ENCODE data around the gene MBD6. TPM values are rescaled to one million over a fixed set of nuclear protein-coding genes. Genes with fewer than 3 reads are reported as not detected.
A peak's percentile ranks its signal among the peaks of the same experiment; 100 is the strongest.

Gene MBD6
- total RNA-seq, 1 experiment from 2014 or later = 78.4 TPM

DNA sequence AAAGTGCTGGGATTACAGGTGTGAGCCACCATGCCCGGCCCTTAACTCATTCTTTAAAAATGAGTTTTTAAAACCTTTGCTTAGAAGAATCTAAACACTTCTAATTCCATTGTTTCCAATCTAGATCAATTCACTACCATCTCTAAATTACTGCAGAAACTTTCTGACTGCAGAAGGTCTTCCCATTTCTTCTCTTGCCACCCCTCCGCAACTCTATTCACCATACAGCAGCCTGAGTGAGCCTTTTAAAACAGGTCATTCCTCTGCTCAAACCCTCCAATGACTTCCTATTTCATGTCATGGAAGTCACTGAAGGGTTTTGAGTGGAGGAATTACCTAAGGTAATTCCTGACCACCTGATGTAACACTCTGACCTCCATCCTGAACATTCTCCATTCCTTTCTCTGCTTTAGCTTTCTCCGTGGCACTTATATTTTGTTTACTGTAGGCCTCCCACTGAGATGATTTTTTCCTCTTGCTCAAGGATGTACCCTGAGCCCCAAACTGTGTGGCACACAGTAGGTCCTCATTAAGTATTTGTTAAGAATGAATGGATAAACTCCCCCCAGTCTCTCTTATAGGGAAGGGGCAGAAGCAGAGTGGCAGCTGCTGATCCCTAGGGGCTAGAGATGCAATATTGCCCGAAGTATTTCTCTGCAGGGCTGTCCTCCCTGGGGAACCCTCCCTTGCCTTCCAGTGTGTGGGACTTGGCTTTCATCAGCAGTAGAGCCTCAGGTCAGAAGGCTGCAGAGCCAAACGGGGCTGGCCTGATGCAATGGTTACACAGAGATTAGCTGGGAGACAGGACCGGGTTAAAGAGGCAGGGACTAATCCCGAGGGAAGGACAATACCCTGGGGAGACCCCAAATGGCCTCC is 3.5 kb upstream of the MBD6 start:
- Histone ChIP-seq H3K27ac (peak overlapping the region; percentile 99), H3K79me2 (ENCODE audit: low read depth) (peaks cover 50% of the 10 kb centered on the region), H3K9me2 (ENCODE audit: insufficient read depth) (no peaks in the 10 kb centered on the region), H4K20me1 (ENCODE audit: insufficient read depth) (peaks cover 70% of the 10 kb centered on the region), H3K4me1 (replicated peaks; ENCODE audit: insufficient read depth) (peaks cover 29% of the 10 kb centered on the region), H3F3A (ENCODE audit: insufficient read depth, low read depth) (peaks cover 69% of the 10 kb centered on the region), H3K4me3 (peak overlapping the region; percentile 97), H3K4me2 (peak overlapping the region; percentile 93), H3K36me3 (ENCODE audit: low read depth) (peaks cover 54% of the 10 kb centered on the region), H3K9me3 (ENCODE audit: insufficient read depth, low read depth) (no peaks in the 10 kb centered on the region), H3K27me3 (ENCODE audit: insufficient read depth, low read depth) (no peaks in the 10 kb centered on the region), H2AFZ (no peak overlapping the region)
- BruUV-seq (replicated peaks) = no TSS peak
- intact Hi-C loops (cut with micrococcal nuclease; ENCODE audit: unreplicated experiment) = no loop called here
- ChIA-PET POLR2A (ENCODE audit: unreplicated experiment) (interaction anchor here (0.6 kb wide), 1 partner anchor 253 kb away, joined by 3 read pairs; the partner anchor contains the start of gene EEF1AKMT3), CTCF (no interaction called here)
- peak in 1 of 2 experiments; percentile 61 for DNase-seq
- TF ChIP-seq, protein P1, sequence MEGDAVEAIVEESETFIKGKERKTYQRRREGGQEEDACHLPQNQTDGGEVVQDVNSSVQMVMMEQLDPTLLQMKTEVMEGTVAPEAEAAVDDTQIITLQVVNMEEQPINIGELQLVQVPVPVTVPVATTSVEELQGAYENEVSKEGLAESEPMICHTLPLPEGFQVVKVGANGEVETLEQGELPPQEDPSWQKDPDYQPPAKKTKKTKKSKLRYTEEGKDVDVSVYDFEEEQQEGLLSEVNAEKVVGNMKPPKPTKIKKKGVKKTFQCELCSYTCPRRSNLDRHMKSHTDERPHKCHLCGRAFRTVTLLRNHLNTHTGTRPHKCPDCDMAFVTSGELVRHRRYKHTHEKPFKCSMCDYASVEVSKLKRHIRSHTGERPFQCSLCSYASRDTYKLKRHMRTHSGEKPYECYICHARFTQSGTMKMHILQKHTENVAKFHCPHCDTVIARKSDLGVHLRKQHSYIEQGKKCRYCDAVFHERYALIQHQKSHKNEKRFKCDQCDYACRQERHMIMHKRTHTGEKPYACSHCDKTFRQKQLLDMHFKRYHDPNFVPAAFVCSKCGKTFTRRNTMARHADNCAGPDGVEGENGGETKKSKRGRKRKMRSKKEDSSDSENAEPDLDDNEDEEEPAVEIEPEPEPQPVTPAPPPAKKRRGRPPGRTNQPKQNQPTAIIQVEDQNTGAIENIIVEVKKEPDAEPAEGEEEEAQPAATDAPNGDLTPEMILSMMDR (conservative IDR thresholded peaks at IDR 0.05) = no peak
- no peak for TF ChIP-seq EZH2 (IDR thresholded peaks at IDR 0.05; ENCODE audit: low read depth)

DNA sequence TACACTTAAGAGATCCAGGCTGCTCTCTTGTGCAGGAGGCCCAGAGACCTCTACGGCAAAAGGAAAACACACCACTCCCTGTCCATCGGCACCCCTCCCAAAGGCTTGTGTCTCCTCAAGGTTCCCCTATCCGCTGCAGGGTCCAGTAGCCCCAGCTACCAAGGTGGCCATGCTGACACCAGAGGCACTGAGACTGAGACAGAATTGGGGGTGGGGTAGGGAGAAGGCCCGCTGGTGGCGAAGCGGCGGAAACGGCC is 2.9 kb upstream of the MBD6 start:
- H3K36me3 ChIP-seq (ENCODE audit: low read depth) = peaks cover 48% of the 10 kb centered on the region
- intact Hi-C loops (cut with micrococcal nuclease; ENCODE audit: unreplicated experiment) = no loop called here
- no peaks in the 10 kb centered on the region for H3K27me3 ChIP-seq (ENCODE audit: insufficient read depth, low read depth)
- CTCF ChIA-PET = no interaction called here
- peaks cover 67% of the 10 kb centered on the region for H4K20me1 ChIP-seq (ENCODE audit: insufficient read depth)
- H3K27ac ChIP-seq = peak overlapping the region; percentile 99
- peak overlapping the region; percentile 97 for H3K4me3 ChIP-seq
- H3K9me2 ChIP-seq (ENCODE audit: insufficient read depth) = no peaks in the 10 kb centered on the region
- H2AFZ ChIP-seq = no peak overlapping the region
- TF ChIP-seq, protein P1 (conservative IDR thresholded peaks at IDR 0.05) = no peak
- TF ChIP-seq EZH2 (IDR thresholded peaks at IDR 0.05; ENCODE audit: low read depth) = no peak
- POLR2A ChIA-PET (ENCODE audit: unreplicated experiment) = interaction anchor here (0.6 kb wide), 1 partner anchor 253 kb away, joined by 3 read pairs; the partner anchor contains the start of gene EEF1AKMT3
- no peaks in the 10 kb centered on the region for H3K9me3 ChIP-seq (ENCODE audit: insufficient read depth, low read depth)
- peaks cover 34% of the 10 kb centered on the region for H3K4me1 ChIP-seq (replicated peaks; ENCODE audit: insufficient read depth)
- no TSS peak for BruUV-seq (replicated peaks)
- H3F3A ChIP-seq (ENCODE audit: insufficient read depth, low read depth) = peaks cover 68% of the 10 kb centered on the region
- H3K79me2 ChIP-seq (ENCODE audit: low read depth) = peaks cover 56% of the 10 kb centered on the region
- peak overlapping the region; percentile 93 for H3K4me2 ChIP-seq
- DNase-seq = no peak

DNA sequence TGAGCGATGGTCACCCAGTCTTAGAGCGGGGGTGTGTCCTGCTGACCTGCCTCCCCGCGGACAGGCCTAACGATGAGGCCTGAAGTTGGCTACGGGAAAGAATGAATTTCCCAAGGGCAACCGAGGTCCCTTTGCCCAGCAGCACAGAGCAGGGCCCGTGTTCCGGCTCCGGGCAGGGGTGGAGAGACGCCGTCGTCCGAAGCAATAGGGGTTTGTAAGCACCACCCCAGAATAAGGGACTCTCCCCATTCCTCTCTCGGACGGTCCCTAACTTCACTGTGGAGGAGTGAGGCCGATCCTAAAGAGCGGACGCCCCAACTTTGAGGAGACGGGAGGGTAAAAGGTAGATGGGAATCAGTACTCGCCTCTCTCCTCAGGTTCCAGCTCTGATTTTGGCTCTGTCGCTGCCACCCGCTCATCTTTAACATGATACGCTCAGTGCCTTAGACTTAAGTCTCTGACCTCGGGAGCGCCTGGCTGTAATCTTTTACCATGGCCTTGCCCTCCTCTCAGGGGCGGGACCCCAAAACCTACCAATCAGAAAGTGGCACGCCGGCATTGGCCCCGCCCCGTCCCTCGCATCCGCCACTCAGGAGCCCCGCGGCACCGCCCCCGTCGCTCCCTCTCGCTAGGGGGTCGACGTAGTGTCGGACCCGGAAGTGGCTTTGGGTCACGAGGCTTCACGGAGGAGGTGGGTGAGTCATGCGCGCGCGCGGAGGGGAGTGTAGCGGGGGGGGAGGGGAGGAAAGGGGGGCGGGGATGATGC is 2.4 kb upstream of the MBD6 start, which contains the start of gene DDIT3:
TSS of gene DDIT3 (minus strand) at position 462 of the 766 bp plus-strand sequence. CDS start 3,108 bp downstream, outside the sequence.
- H3K4me3 ChIP-seq = peak within 1 kb of the TSS; percentile 97
- peak within 1 kb of the TSS; percentile 99 for H3K27ac ChIP-seq
- H3F3A ChIP-seq (ENCODE audit: insufficient read depth, low read depth) = peaks cover 63% of the 10 kb centered on the region
- peaks cover 62% of the 10 kb centered on the region for H4K20me1 ChIP-seq (ENCODE audit: insufficient read depth)
- peaks cover 34% of the 10 kb centered on the region for H3K4me1 ChIP-seq (replicated peaks; ENCODE audit: insufficient read depth)
- TF ChIP-seq, protein P1 (conservative IDR thresholded peaks at IDR 0.05) = 0 out of 2 replicates have a peak, but pooled peaks have one; percentile 29
- no peak for TF ChIP-seq EZH2 (IDR thresholded peaks at IDR 0.05; ENCODE audit: low read depth)
- peak; percentile 91 to 99 for DNase-seq
- H3K9me2 ChIP-seq (ENCODE audit: insufficient read depth) = no peaks in the 10 kb centered on the region
- POLR2A ChIA-PET (ENCODE audit: unreplicated experiment) = interaction anchor here (0.6 kb wide), 1 partner anchor 1165 kb away, joined by 6 read pairs; no protein-coding TSS in a partner anchor
- peak within 1 kb of the TSS; percentile 93 for H3K4me2 ChIP-seq
- H3K9me3 ChIP-seq (ENCODE audit: insufficient read depth, low read depth) = no peaks in the 10 kb centered on the region
- H2AFZ ChIP-seq = peak within 1 kb of the TSS; percentile 66
- CTCF ChIA-PET = interaction anchor here (0.5 kb wide), 1 partner anchor 31 kb away, joined by 3 read pairs; no protein-coding TSS in a partner anchor
- intact Hi-C loops (cut with micrococcal nuclease; ENCODE audit: unreplicated experiment) = no loop called here
- no peaks in the 10 kb centered on the region for H3K27me3 ChIP-seq (ENCODE audit: insufficient read depth, low read depth)
- H3K36me3 ChIP-seq (ENCODE audit: low read depth) = peaks cover 43% of the 10 kb centered on the region
- TSS peak; percentile 72 for BruUV-seq (replicated peaks)
- H3K79me2 ChIP-seq (ENCODE audit: low read depth) = peaks cover 61% of the 10 kb centered on the region
